Loucy (cell line): ENCODE results near the gene TRPM5.

Source experiments
- H2AFZ ChIP-seq: fragments of 200-600 bp; sonication (generic); 2 replicates; pipeline ENCODE4 v1.6.0; 2016; ENCODE audit warnings: antibody characterized with exemption, mild to moderate bottlenecking, low read length, moderate library complexity
- H3F3A ChIP-seq: fragments of 200-600 bp; 2 replicates; pipeline ENCODE4 v1.6.0; 2016; ENCODE audit warnings: antibody characterized with exemption, low read depth, mild to moderate bottlenecking
- H3K27me3 ChIP-seq: fragments of 200-600 bp; sonication (generic); 2 replicates; pipeline ENCODE4 v1.6.1; 2014; ENCODE audit warnings: low read length, mild to moderate bottlenecking; ENCODE audit not compliant: insufficient read depth, poor library complexity, severe bottlenecking
- H3K36me3 ChIP-seq: fragments of 200-600 bp; sonication (generic); 2 replicates; pipeline ENCODE4 v1.6.1; 2016; ENCODE audit warnings: low read length; ENCODE audit not compliant: insufficient read depth
- H3K4me1 ChIP-seq: fragments of 200-600 bp; sonication (generic); 2 replicates; pipeline ENCODE4 v1.5.1; 2014; ENCODE audit warnings: low read length, mild to moderate bottlenecking; ENCODE audit not compliant: insufficient read depth, poor library complexity, severe bottlenecking
- H3K4me2 ChIP-seq: fragments of 200-600 bp; sonication (generic); 2 replicates; pipeline ENCODE4 v1.6.0; 2014; ENCODE audit warnings: antibody characterized with exemption, low read length, low read depth, mild to moderate bottlenecking; ENCODE audit not compliant: poor library complexity, severe bottlenecking
- H3K4me3 ChIP-seq: fragments of 200-600 bp; sonication (generic); 2 replicates; pipeline ENCODE4 v1.5.1; 2014; ENCODE audit warnings: low read length, mild to moderate bottlenecking, mixed read lengths; ENCODE audit not compliant: poor library complexity, severe bottlenecking
- H3K79me2 ChIP-seq: fragments of 200-600 bp; sonication (generic); 2 replicates; pipeline ENCODE4 v1.6.1; 2014; ENCODE audit warnings: low read length; ENCODE audit not compliant: insufficient read depth
- H3K9ac ChIP-seq: fragments of 200-600 bp; sonication (generic); 2 replicates; pipeline ENCODE4 v1.6.0; 2014; ENCODE audit warnings: mild to moderate bottlenecking, low read depth, low read length, moderate library complexity; ENCODE audit not compliant: poor library complexity, severe bottlenecking
- H3K9me2 ChIP-seq: fragments of 200-600 bp; sonication (generic); replicated peaks from 2 replicates; pipeline ENCODE4 v1.6.1; 2016; ENCODE audit warnings: low read depth, low read length, mixed read lengths
- H3K9me3 ChIP-seq: fragments of 200-600 bp; sonication (generic); 2 replicates; pipeline ENCODE4 v1.6.1; 2014; ENCODE audit warnings: mild to moderate bottlenecking, antibody characterized with exemption, low read length, low read depth; ENCODE audit not compliant: insufficient read depth
- H4K20me1 ChIP-seq: fragments of 200-600 bp; sonication (generic); 2 replicates; pipeline ENCODE4 v1.6.0; 2014; ENCODE audit warnings: antibody characterized with exemption, low read length, mild to moderate bottlenecking; ENCODE audit not compliant: insufficient read depth, poor library complexity, severe bottlenecking
- EZH2phosphoT487 ChIP-seq: fragments of 200-600 bp; IDR thresholded peaks from 2 replicates; pipeline ENCODE4 v1.6.1; 2018; ENCODE audit warnings: antibody characterized with exemption, mild to moderate bottlenecking, moderate library complexity, borderline replicate concordance
- TF ChIP-seq, protein P1 (sequence below): fragments of 200-600 bp; sonication (generic); conservative IDR thresholded peaks from 2 replicates; pipeline ENCODE4 v1.5.1; 2014; ENCODE audit warnings: mild to moderate bottlenecking, antibody characterized with exemption, low read length

TRPM5 gene

DNA sequence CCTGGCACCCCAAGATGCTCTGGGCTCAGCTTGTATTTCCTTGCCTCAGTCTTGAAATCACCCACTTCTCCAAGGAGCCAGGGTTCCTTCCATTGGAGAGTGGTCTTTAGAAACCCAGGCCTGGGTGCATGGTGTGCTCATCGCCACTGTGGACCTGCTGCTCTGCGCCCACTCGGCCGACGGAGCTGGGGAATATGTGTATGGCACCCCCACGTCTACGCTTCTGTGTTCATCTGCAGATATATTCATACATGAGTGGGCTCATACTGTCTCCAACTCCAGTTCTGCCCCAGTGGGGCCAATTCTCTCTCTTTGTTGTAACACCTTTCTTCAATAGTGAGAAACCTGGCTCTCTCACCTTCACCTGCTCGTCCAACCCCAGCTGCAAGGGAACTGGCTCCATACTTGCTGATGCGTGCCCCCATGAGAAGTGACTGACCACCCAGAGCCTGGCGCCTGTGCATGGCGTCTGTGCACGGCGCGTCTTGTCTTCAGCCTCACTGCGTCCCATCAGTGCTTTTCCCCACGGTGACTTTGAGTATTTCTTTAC lies 40.3 kb upstream of the TRPM5 start:
- H4K20me1 ChIP-seq: no peaks in the 10 kb centered on the region
- H2AFZ ChIP-seq: no peak overlapping the region
- H3K36me3 ChIP-seq: no peaks in the 10 kb centered on the region
- no peaks in the 10 kb centered on the region for H3K9me2 ChIP-seq
- H3K9me3 ChIP-seq: peaks cover 6% of the 10 kb centered on the region
- no peaks in the 10 kb centered on the region for H3K27me3 ChIP-seq
- H3K4me3 ChIP-seq: no peak overlapping the region
- no peaks in the 10 kb centered on the region for H3F3A ChIP-seq
- H3K9ac ChIP-seq: no peak overlapping the region
- no peak overlapping the region for H3K4me2 ChIP-seq
- TF ChIP-seq, protein P1, sequence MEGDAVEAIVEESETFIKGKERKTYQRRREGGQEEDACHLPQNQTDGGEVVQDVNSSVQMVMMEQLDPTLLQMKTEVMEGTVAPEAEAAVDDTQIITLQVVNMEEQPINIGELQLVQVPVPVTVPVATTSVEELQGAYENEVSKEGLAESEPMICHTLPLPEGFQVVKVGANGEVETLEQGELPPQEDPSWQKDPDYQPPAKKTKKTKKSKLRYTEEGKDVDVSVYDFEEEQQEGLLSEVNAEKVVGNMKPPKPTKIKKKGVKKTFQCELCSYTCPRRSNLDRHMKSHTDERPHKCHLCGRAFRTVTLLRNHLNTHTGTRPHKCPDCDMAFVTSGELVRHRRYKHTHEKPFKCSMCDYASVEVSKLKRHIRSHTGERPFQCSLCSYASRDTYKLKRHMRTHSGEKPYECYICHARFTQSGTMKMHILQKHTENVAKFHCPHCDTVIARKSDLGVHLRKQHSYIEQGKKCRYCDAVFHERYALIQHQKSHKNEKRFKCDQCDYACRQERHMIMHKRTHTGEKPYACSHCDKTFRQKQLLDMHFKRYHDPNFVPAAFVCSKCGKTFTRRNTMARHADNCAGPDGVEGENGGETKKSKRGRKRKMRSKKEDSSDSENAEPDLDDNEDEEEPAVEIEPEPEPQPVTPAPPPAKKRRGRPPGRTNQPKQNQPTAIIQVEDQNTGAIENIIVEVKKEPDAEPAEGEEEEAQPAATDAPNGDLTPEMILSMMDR: no peak
- no peak for TF ChIP-seq EZH2phosphoT487
- no peaks in the 10 kb centered on the region for H3K79me2 ChIP-seq
- no peaks in the 10 kb centered on the region for H3K4me1 ChIP-seq

DNA sequence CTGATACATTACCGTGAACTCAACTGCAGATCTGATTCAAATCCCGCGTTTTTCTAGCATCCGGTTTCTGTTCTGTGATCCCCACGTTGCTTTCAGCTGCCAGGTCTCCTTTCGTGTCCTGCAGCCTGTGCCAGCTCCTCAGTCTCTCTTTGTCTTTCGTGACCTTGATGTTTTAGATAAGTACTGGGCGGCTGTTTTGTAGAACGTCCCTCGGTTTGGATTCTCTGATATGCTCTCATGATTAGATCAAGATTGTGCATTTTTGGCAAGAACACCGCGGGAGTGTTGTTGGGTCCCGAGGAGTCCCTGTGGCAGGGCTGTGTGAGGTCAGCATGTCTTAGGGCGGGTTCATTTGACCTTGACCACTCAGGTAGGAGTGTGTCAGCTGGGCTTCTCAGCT lies 39.1 kb upstream of the TRPM5 start:
- Histone ChIP-seq H2AFZ (no peak overlapping the region), H3K9me2 (no peaks in the 10 kb centered on the region), H3K36me3 (no peaks in the 10 kb centered on the region), H4K20me1 (no peaks in the 10 kb centered on the region), H3K9ac (no peak overlapping the region), H3K79me2 (no peaks in the 10 kb centered on the region), H3K27me3 (no peaks in the 10 kb centered on the region), H3K4me1 (no peaks in the 10 kb centered on the region), H3K4me2 (no peak overlapping the region), H3F3A (no peaks in the 10 kb centered on the region), H3K9me3 (peaks cover 6% of the 10 kb centered on the region), H3K4me3 (no peak overlapping the region)
- TF ChIP-seq EZH2phosphoT487: no peak
- TF ChIP-seq, protein P1: no peak

DNA sequence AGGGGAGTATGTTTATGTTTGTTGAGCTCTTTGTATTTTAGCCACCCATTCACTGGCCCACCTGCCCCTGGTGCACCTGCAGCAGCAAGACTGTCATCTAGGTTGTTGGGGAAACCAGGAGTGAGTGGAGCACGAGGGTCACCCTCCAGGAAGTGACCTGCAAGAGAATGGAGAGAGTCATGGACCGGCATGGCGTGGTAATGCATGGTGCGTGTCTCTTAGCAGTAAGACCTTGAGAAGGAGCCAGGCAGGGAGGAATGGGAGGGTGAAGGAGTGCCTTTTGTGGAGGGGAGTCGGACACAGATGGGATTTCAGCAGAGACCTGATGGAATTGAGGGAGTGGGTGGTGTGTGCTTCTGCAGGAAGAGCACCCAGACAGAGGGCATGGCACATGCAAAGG lies 38.4 kb upstream of the TRPM5 start:
- TF ChIP-seq EZH2phosphoT487: no peak
- TF ChIP-seq, protein P1: no peak
- H3K79me2 ChIP-seq: no peaks in the 10 kb centered on the region
- no peaks in the 10 kb centered on the region for H3K9me2 ChIP-seq
- H3K27me3 ChIP-seq: no peaks in the 10 kb centered on the region
- H3K4me1 ChIP-seq: no peaks in the 10 kb centered on the region
- H3K9ac ChIP-seq: no peak overlapping the region
- no peaks in the 10 kb centered on the region for H4K20me1 ChIP-seq
- no peak overlapping the region for H3K4me2 ChIP-seq
- no peaks in the 10 kb centered on the region for H3F3A ChIP-seq
- peaks cover 1% of the 10 kb centered on the region for H3K9me3 ChIP-seq
- no peak overlapping the region for H3K4me3 ChIP-seq
- no peak overlapping the region for H2AFZ ChIP-seq
- no peaks in the 10 kb centered on the region for H3K36me3 ChIP-seq
